DMS114 treated with DMSO at 0.1 percent for 48 hours (cell line): ENCODE measurements around the gene INHBE.
"Not testable (repeated sequence)": the region's sequence is repeated elsewhere in the genome, so short reads cannot be mapped to it uniquely, and the experiment has no call there.

ENCODE experiments used
- DNase-seq: peaks from one replicate; lab custom pipeline; 2025; ENCODE audit not compliant: unreplicated experiment; lab: John Stamatoyannopoulos, UW

Gene INHBE

GRCh38 chr12:57475271-57476161, 20.4 kb downstream of the INHBE start:
- no peak for DNase-seq

DNA sequence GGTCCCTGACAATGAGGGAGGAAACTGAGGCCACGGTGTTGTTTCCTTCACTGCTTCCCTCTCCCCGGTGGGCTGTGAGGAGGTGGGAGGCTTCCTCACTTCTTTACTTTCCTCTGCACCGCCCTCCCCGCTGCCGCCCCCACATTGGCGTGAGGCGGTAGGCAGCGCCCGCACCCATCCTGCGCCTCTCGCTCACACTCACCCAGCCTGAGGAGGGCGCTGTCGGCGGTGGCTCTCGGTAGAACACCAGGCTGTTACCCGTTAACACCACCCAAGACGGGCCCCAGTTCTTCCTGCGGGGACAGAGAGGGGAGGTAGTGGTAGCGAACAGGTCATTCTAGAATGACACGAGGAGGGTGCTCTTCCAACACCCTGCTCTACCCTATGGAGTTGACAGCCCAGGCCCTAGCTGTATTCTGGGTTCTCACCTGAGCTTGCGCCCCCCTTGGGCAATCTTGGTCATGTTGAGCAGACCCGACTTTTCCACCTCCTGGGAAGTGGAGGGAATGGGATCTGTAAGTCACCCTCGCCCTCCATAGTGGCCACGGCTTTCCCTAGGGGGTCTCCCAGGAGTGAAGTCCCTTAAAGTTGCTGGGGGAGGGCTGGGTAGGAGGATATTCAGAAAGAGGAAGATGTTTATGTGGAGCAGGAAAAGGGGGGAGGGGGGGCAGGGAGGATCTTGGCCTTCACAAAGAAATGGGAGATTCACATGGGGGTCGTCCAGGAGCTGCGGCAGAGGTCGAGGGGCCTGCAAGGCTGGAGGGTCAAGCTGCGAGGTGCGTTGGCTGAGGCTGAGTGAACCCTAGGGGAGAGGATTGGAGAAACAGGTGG, 21.3 kb downstream of the INHBE start:
- DNase-seq = no peak

- DNase-seq = no peak
These were observed 22.0 kb downstream of the INHBE start for GRCh38 chr12:57476993-57477709.

- no peak for DNase-seq
These were observed 22.9 kb downstream of the INHBE start for GRCh38 chr12:57477710-57478681.

- no peak for DNase-seq
These were observed 23.9 kb downstream of the INHBE start for GRCh38 chr12:57479043-57479375.

DNA sequence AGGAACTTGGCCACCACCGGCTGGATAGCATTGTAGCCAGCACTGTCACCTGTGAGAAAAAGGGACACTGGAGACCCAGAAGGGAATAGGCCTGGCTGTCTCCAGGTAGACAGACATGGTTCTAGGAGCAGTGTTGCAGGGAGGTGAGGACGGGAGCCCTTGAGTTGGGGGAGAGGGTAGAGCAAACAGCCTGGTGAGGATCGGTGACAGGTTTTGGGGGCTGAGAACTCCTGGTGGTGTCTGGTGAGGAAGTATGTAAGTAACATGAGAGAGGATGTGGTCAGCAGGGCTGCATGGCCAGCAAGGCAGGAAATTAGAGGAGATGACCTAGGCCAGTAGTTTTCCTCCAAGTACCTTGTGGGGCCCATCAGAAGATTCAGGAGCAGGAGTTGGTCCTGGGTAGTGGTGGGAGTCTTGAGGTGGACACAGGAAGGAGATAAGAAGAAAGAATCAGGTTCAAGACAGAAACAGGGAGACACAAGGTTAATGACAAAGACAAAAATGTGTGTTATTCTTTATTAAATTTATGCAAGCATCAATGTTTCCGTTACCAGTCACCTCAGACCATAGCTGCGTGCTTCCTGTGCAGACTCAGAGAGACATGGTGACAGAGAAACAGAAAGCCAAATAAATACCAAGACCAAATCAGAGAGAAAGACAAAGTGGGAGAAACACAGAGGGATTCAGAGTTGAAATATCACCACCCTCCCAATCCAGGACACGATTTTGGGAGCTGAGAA, 24.4 kb downstream of the INHBE start, which contains the start of gene ARHGAP9:
TSS of gene ARHGAP9 (minus strand) at position 491 of the 740 bp plus-strand sequence. CDS start at position 31, 460 bp downstream.
- no peak for DNase-seq

DNA sequence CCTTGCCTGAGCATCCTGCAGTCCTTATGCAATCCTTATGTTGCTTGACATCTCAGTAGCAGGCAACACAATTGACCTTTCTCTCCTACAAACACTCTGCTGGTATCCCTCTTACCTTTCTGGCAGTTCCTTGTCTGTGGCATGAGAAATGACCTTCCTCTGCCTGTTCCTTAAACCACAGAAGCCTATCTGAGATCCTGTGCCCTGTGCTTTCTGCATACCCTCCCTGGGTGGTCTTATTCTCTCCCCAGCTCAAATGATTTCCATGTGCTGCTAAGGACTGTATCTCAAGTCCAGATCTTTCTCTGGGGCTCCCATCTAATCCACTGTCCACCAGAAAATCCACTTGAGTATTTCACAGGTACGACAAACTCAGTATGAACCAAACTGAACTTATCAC, 26.6 kb downstream of the INHBE start:
- no peak for DNase-seq

GRCh38 chr12:57483466-57483865, 28.4 kb downstream of the INHBE start:
- DNase-seq = no peak

DNA sequence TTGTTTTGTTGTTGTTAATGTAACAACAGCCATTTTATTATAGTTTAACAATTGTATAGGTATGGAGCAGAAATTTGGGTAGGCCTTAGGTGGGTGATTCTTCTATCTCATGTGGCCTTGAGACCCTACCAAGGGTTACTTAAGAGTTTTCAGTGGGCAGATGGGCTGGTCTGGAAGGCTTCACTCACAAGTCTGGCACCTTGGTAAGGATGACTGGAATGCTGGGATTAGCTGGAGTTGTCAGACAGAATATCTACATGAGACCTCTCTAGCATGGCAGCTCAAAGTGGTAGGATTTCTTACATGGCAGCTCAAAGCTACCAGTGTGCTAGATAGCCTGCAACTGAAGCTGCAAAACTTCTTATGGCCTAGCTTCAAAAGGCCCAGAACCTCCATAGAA, 30.6 kb downstream of the INHBE start:
- no peak for DNase-seq

DNA sequence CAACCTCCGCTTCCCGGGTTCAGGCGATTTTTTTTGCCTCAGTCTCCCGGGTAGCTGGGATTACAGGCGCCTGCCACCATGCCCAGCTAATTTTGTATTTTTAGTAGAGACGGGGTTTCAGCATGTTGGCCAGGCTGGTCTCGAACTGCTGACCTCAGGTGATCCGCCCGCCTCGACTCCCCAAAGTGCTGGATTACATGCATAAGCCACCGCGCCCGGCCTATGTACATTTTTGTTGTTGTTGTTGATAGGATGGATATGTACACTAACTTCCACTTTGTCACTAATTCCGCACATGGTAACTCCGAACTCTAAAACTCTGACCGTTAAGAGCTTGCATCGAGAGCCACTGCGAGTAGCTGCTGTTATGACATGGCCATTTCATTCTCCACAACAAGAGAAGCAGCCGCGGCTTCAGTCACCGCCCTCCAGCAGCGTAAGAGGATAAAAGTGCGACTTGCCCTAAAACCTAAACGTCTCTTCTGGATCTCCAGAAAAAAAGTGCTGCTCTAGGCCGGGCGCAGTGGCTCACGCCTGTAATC, 32.0 kb downstream of the INHBE start:
- DNase-seq = no peak

- peak; percentile 98 for DNase-seq
These were observed 32.7 kb downstream of the INHBE start, which contains the start of gene MARS1 for GRCh38 chr12:57487597-57488401. Gene MARS1 (plus strand): TSS chr12:57488068. CDS start chr12:57488091, 23 bp downstream.

- no peak for DNase-seq
These were observed 33.5 kb downstream of the INHBE start for GRCh38 chr12:57488402-57489156.

- DNase-seq = no peak
These were observed 34.1 kb downstream of the INHBE start for GRCh38 chr12:57489157-57489641.

GRCh38 chr12:57490126-57490525, 35.0 kb downstream of the INHBE start:
- no peak for DNase-seq

- DNase-seq = peak; percentile 74
These were observed 36.5 kb downstream of the INHBE start for GRCh38 chr12:57491393-57492280.

DNA sequence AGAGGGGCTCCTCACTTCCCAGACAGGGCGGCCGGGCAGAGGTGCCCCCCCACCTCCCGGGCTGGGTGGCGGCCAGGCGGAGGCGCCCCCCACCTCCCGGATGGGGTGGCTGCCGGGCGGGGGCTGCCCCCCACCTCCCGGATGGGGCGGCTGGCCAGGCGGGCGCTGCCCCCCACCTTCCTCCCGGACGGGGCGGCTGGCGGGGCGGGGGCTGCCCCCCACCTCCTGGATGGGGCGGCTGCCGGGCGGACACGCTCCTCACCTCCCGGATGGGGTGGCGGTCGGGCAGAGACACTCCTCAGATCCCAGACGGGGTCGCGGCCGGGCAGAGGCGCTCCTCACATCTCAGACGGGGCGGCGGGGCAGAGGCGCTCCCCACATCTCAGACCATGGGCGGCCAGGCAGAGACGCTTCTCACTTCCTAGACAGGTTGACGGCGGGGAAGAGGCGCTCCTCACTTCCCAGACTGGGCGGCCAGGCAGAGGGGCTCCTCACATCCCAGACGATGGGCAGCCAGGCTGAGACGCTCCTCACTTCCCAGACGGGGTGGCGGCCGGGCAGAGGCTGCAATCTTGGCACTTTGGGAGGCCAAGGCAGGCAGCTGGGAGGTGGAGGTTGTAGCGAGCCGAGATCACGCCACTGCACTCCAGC, 40.1 kb downstream of the INHBE start:
- DNase-seq = not testable (repeated sequence)
